GM12878 (cell line): ENCODE measurements around the gene PTPRN2. TPM values are rescaled to one million over a fixed set of nuclear protein-coding genes. Genes with fewer than 3 reads are reported as not detected.

Experiments
- ATAC-seq: fragments of 200-7000 bp; cut with Tn5 transposase; 3 replicates; pipeline ENCODE4 v1.9.1; 2020; ENCODE audit warnings: mild to moderate bottlenecking, moderate library complexity
- BruUV-seq: library from RNA; stranded (reverse); fragments of 400-500 nt; replicated peaks from 2 replicates; lab custom pipeline; 2021; lab: Mats Ljungman, UMichigan
- CTCF ChIA-PET: fragments of 300-600 bp; sonication (Branson Sonifier 250); formaldehyde crosslinking; extraction: SDS; loops from one replicate; lab custom pipeline; 2021; ENCODE audit warnings: inconsistent platforms; lab: Yijun Ruan, JAX
- POLR2A ChIA-PET: fragments of 350-600 bp; formaldehyde crosslinking; extraction: SDS; loops from one replicate; lab custom pipeline; 2021; ENCODE audit warnings: inconsistent platforms; lab: Charles Lee
- RAD21 ChIA-PET: fragments of 300-600 bp; sonication (Branson Sonifier 250); formaldehyde crosslinking; loops from one replicate; lab custom pipeline; 2023; ENCODE audit warnings: antibody characterized with exemption; ENCODE audit not compliant: unreplicated experiment; lab: Charles Lee
- SMC1A ChIA-PET: fragments of 300-600 bp; sonication (Branson Sonifier 250); formaldehyde crosslinking; loops from one replicate; lab custom pipeline; 2023; ENCODE audit not compliant: unreplicated experiment, uncharacterized antibody; lab: Charles Lee
- DNase-seq: peaks from one replicate; pipeline ENCODE4 v3.0.0-alpha.2; 2011; ENCODE audit warnings: low read depth, low spot score
- FAIRE-seq: peaks from 3 replicates; lab custom pipeline; 2011; peaks lifted over from hg19 to GRCh38; lab: Jason Lieb, UNC
- H2AFZ ChIP-seq: 2 replicates; pipeline ENCODE4 v1.6.0; 2011; ENCODE audit warnings: low read depth, low read length, control low read depth; ENCODE audit not compliant: control insufficient read depth
- H3K27ac ChIP-seq: 2 replicates; pipeline ENCODE4 v1.5.1; 2011; ENCODE audit warnings: control low read depth; ENCODE audit not compliant: control insufficient read depth, insufficient read depth
- H3K27me3 ChIP-seq, 2 experiments: replicated peaks in 1 of 2; 2 replicates each; pipeline versions ENCODE4 v1.6.0 to v1.6.1; 2011; ENCODE audit warnings: low read length in 1 of 2; ENCODE audit not compliant: control insufficient read depth in 2 of 2, insufficient read depth in 2 of 2
- H3K36me3 ChIP-seq, 2 experiments: 2 replicates each; pipeline ENCODE4 v1.5.1; 2011; ENCODE audit warnings: low read length in 1 of 2; ENCODE audit not compliant: control insufficient read depth in 2 of 2, insufficient read depth in 2 of 2
- H3K4me1 ChIP-seq: 2 replicates; pipeline ENCODE4 v1.6.1; 2011; ENCODE audit warnings: mild to moderate bottlenecking, low read length, moderate library complexity, mixed read lengths; ENCODE audit not compliant: control insufficient read depth, insufficient read depth
- H3K4me2 ChIP-seq: 2 replicates; pipeline ENCODE4 v1.6.0; 2011; ENCODE audit warnings: control low read depth; ENCODE audit not compliant: control insufficient read depth, insufficient read depth
- H3K4me3 ChIP-seq: fragments of 200-600 bp; sonication (generic); 2 replicates; pipeline ENCODE4 v1.5.1; 2016
- H3K79me2 ChIP-seq: 2 replicates; pipeline ENCODE4 v1.6.0; 2011; ENCODE audit warnings: low read length; ENCODE audit not compliant: control insufficient read depth, insufficient read depth
- H3K9ac ChIP-seq: 2 replicates; pipeline ENCODE4 v1.8.0; 2011; ENCODE audit warnings: low read length, control low read depth, mixed read lengths; ENCODE audit not compliant: control insufficient read depth, insufficient read depth
- H3K9me3 ChIP-seq: replicated peaks from 3 replicates; pipeline ENCODE4 v1.5.1; 2011; ENCODE audit warnings: mild to moderate bottlenecking, low read length; ENCODE audit not compliant: control insufficient read depth, insufficient read depth
- H4K20me1 ChIP-seq: 2 replicates; pipeline ENCODE4 v1.6.0; 2011; ENCODE audit not compliant: control insufficient read depth, insufficient read depth
- CBX3 ChIP-seq: fragments of 200-600 bp; sonication (generic); IDR thresholded peaks from 2 replicates; pipeline ENCODE4 v1.6.1; 2016; ENCODE audit warnings: low read depth, borderline replicate concordance
- CHD1 ChIP-seq: IDR thresholded peaks from 2 replicates; pipeline ENCODE4 v1.6.1; 2012; ENCODE audit warnings: low read depth, low read length, improper control_type of control experiment
- CHD4 ChIP-seq: fragments of 200-600 bp; sonication (generic); IDR thresholded peaks from 2 replicates; pipeline ENCODE4 v1.6.1; 2016; ENCODE audit warnings: mild to moderate bottlenecking
- CREM ChIP-seq: IDR thresholded peaks from 2 replicates; pipeline ENCODE4 v1.6.1; 2014; ENCODE audit warnings: antibody characterized with exemption, low read depth
- ESRRA ChIP-seq: IDR thresholded peaks from 2 replicates; pipeline ENCODE4 v1.6.1; 2012; ENCODE audit warnings: mild to moderate bottlenecking, low read length, improper control_type of control experiment
- FOS ChIP-seq: IDR thresholded peaks from 3 replicates; pipeline ENCODE4 v1.6.1; 2011; ENCODE audit warnings: borderline replicate concordance; ENCODE audit not compliant: insufficient read length; ENCODE audit errors: extremely low read depth
- LARP7 ChIP-seq: fragments of 450-650 bp; IDR thresholded peaks from 2 replicates; pipeline ENCODE4 v1.6.1; 2017; ENCODE audit warnings: mild to moderate bottlenecking
- NRF1 ChIP-seq: conservative IDR thresholded peaks from 2 replicates; pipeline ENCODE4 v1.6.1; 2011; ENCODE audit warnings: mild to moderate bottlenecking, low read depth, low read length, improper control_type of control experiment
- RAD21 ChIP-seq: IDR thresholded peaks from 2 replicates; pipeline ENCODE4 v1.6.1; 2011; ENCODE audit warnings: mild to moderate bottlenecking, low read depth, low read length, moderate library complexity; ENCODE audit not compliant: insufficient read depth
- RBBP5 ChIP-seq: fragments of 200-600 bp; sonication (generic); conservative IDR thresholded peaks from 2 replicates; pipeline ENCODE4 v1.6.1; 2016
- SPI1 ChIP-seq: IDR thresholded peaks from 2 replicates; pipeline ENCODE4 v1.6.1; 2011; ENCODE audit warnings: low read depth, mild to moderate bottlenecking, low read length, moderate library complexity, borderline replicate concordance; ENCODE audit not compliant: insufficient read depth
- SREBF2 ChIP-seq: IDR thresholded peaks from 2 replicates; pipeline ENCODE4 v1.6.1; 2012; ENCODE audit warnings: mild to moderate bottlenecking, low read length
- STAT3 ChIP-seq: IDR thresholded peaks from 2 replicates; pipeline ENCODE4 v1.6.1; 2011; ENCODE audit warnings: low read depth, low read length, improper control_type of control experiment
- SUZ12 ChIP-seq: fragments of 200-600 bp; sonication (generic); IDR thresholded peaks from one replicate; pipeline ENCODE4 v1.6.1; 2018; ENCODE audit warnings: antibody characterized with exemption, mild to moderate bottlenecking; ENCODE audit not compliant: unreplicated experiment
- TARDBP ChIP-seq: IDR thresholded peaks from 2 replicates; pipeline ENCODE4 v1.6.1; 2016; ENCODE audit warnings: borderline replicate concordance
- TCF12 ChIP-seq: IDR thresholded peaks from 2 replicates; pipeline ENCODE4 v1.6.1; 2011; ENCODE audit warnings: low read depth, mild to moderate bottlenecking, low read length
- TCF7 ChIP-seq: IDR thresholded peaks from 2 replicates; pipeline ENCODE4 v1.6.1; 2014; ENCODE audit warnings: antibody characterized with exemption, borderline replicate concordance
- YBX1 ChIP-seq: fragments of 450-650 bp; IDR thresholded peaks from 2 replicates; pipeline ENCODE4 v1.6.1; 2016; ENCODE audit warnings: antibody characterized with exemption
- WGBS: methylation state at CpG from one replicate; pipeline ENCODE4 v1.1.6; 2016; ENCODE audit warnings: low lambda C conversion rate; ENCODE audit not compliant: insufficient replicate concordance, insufficient coverage; ENCODE audit errors: missing lambda C conversion rate; 5-methylcytosine and 5-hydroxymethylcytosine counted together
- in situ Hi-C: fragments of 300-500 bp; cut with MboI; formaldehyde crosslinking; loops from 9 replicates; pipeline ENCODE4 v1.14.3; 2018; ENCODE audit warnings: mixed read lengths
- intact Hi-C: fragments of 100-400 bp; cut with micrococcal nuclease; formaldehyde crosslinking; loops from one replicate; pipeline ENCODE4 v1.14.2; 2022; ENCODE audit not compliant: unreplicated experiment
- polyA plus RNA-seq, 11 experiments: library from polyadenylated mRNA; depleted of rRNA in 4 of 11; unstranded in 6 of 11; stranded (reverse) in 5 of 11; fragments of >200 nt; fragmentation: Nextera tagmentation in 4 of 11; fragmentation: Illumina TruSeq in 1 of 11; extraction: Ambion mirVana in 4 of 11; extraction: Trizol in 1 of 11; gene quantifications; 1 replicate in 1 of 11; 2 replicates in 10 of 11; pipeline versions ENCODE4 v1.2.1 to v1.2.3, GENCODE V29; 2011 to 2016; ENCODE audit warnings: inconsistent platforms in 2 of 11, missing spikeins in 2 of 11, low read depth in 1 of 11
- total RNA-seq, 4 experiments: library from RNA; depleted of rRNA in 3 of 4; stranded (reverse); fragments of >200 nt in 3 of 4; fragmentation: Illumina TruSeq in 1 of 4; extraction: Trizol in 1 of 4; gene quantifications; 2 replicates each; pipeline versions ENCODE4 v1.2.1 to v1.2.3, GENCODE V29; 2013 to 2021
- TF ChIP-seq, protein P1 (sequence below): fragments of 450-650 bp; IDR thresholded peaks from 2 replicates; pipeline ENCODE4 v1.6.1; 2017; ENCODE audit warnings: mild to moderate bottlenecking
- TF ChIP-seq, protein P2 (sequence below): IDR thresholded peaks from 2 replicates; pipeline ENCODE4 v1.6.1; 2011; ENCODE audit warnings: borderline replicate concordance, low read depth, mild to moderate bottlenecking, moderate library complexity, mixed read lengths, low read length; ENCODE audit not compliant: insufficient read depth; ENCODE audit errors: extremely low read length

PTPRN2 gene
- total and polyA plus RNA-seq, 10 of the 15 experiments (the other 5 are each of a cell fraction or from before 2014, with no cell fraction given) = 5.4 TPM; not detected in 9

- TF ChIP-seq TCF12 (no peak), RBBP5 (no peak), RAD21 (no peak), SPI1 (no peak), CREM (no peak), YBX1 (no peak), SUZ12 (no peak), NRF1 (no peak), TARDBP (no peak), SREBF2 (no peak), FOS (no peak), ESRRA (no peak), CHD1 (no peak), STAT3 (no peak), CBX3 (no peak), LARP7 (no peak), CHD4 (no peak), TCF7 (no peak)
- TF ChIP-seq, protein P1, sequence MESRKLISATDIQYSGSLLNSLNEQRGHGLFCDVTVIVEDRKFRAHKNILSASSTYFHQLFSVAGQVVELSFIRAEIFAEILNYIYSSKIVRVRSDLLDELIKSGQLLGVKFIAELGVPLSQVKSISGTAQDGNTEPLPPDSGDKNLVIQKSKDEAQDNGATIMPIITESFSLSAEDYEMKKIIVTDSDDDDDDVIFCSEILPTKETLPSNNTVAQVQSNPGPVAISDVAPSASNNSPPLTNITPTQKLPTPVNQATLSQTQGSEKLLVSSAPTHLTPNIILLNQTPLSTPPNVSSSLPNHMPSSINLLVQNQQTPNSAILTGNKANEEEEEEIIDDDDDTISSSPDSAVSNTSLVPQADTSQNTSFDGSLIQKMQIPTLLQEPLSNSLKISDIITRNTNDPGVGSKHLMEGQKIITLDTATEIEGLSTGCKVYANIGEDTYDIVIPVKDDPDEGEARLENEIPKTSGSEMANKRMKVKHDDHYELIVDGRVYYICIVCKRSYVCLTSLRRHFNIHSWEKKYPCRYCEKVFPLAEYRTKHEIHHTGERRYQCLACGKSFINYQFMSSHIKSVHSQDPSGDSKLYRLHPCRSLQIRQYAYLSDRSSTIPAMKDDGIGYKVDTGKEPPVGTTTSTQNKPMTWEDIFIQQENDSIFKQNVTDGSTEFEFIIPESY = no peak
- TF ChIP-seq, protein P2, sequence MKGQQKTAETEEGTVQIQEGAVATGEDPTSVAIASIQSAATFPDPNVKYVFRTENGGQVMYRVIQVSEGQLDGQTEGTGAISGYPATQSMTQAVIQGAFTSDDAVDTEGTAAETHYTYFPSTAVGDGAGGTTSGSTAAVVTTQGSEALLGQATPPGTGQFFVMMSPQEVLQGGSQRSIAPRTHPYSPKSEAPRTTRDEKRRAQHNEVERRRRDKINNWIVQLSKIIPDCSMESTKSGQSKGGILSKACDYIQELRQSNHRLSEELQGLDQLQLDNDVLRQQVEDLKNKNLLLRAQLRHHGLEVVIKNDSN = no peak
- TF ChIP-seq, all 136 proteins: peak for 0
Observed at GRCh38 chr7:158564663-158565035, 23.0 kb downstream of the PTPRN2 start.

More at GRCh38 chr7:158564663-158565035, 23.0 kb downstream of the PTPRN2 start:
- Histone ChIP-seq H3K4me3 (no peak overlapping the region), H3K36me3 (no peaks in the 10 kb centered on the region), H3K79me2 (no peaks in the 10 kb centered on the region), H3K9me3 (no peaks in the 10 kb centered on the region; the same call in 2 of the 3 replicates), H3K4me2 (no peak overlapping the region), H3K9ac (no peak overlapping the region), H3K4me1 (no peaks in the 10 kb centered on the region), H2AFZ (no peak overlapping the region), H4K20me1 (no peaks in the 10 kb centered on the region), H3K27ac (no peak overlapping the region), H3K27me3 (no peaks in the 10 kb centered on the region)
- ChIA-PET SMC1A (no interaction called here), RAD21 (no interaction called here), CTCF (no interaction called here), POLR2A (no interaction called here)
- 4% methylated on average over 7 of the region's 7 CpGs for WGBS
- ATAC-seq = no peak
- intact Hi-C loops = no loop called here
- no peak for FAIRE-seq
- DNase-seq = no peak
- no TSS peak for BruUV-seq
- in situ Hi-C loops = no loop called here
